HG03432 (cell line): Measurements from ENCODE around the gene GAK.

Experiments
- ATAC-seq: cut with Tn5 transposase; IDR thresholded peaks from one replicate; pipeline ENCODE4 v1.9.1; 2021; ENCODE audit warnings: mild to moderate bottlenecking, moderate library complexity; ENCODE audit not compliant: unreplicated experiment

GAK gene

DNA sequence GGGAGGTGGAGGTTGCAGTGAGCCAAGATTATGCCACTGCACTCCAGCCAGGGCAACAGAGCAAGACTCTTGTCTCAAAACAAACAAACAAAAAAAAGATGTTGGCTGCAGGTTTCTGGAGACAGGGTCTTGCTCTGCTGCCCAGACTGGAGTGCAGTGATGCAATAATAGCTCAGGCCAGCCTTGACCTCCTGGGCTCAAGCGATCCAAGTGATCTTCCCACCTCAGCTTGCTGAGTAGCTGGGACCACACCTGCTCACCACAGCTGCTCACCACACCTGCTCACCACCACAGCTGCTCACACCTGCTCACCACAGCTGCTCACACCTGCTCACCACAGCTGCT is 76.3 kb downstream of the GAK start:
- no peak for ATAC-seq

DNA sequence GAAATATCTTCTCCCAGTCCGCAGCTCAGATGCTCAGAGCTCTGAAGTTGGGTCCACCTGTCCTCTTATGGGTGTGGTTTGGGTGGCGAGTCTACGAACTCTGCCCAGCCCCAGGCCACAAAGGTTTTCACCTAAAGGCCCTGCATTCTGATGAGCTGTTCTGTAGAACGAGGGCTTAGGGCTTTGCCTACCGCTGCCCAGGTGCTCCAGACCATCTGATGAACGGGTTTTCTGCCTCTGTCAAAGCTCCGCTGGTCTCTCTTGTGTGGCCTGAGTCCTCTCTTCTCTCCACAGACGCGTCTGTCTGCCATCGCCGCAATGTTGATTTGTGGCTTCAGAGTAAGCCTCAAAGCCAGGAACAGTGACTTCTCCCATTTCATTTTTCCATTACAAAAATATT is 77.8 kb downstream of the GAK start:
- no peak for ATAC-seq

DNA sequence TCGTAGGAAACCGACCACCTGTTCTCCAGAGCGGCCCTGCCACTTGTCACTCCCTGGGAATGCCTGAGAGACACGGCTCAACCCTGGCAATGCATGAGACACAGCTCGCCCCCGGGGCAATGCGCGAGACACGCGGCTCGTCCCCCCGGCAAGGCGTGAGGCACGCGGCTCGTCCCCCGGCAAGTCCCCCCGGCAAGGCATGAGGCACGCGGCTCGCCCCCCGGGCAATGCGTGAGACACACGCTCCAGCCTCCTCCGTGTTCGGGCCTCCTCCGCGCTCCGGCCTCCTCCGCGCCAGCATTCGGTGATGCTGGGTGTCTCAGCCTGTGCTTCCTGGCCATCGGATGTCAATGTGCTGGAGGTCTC is 78.7 kb downstream of the GAK start:
- ATAC-seq: no peak

DNA sequence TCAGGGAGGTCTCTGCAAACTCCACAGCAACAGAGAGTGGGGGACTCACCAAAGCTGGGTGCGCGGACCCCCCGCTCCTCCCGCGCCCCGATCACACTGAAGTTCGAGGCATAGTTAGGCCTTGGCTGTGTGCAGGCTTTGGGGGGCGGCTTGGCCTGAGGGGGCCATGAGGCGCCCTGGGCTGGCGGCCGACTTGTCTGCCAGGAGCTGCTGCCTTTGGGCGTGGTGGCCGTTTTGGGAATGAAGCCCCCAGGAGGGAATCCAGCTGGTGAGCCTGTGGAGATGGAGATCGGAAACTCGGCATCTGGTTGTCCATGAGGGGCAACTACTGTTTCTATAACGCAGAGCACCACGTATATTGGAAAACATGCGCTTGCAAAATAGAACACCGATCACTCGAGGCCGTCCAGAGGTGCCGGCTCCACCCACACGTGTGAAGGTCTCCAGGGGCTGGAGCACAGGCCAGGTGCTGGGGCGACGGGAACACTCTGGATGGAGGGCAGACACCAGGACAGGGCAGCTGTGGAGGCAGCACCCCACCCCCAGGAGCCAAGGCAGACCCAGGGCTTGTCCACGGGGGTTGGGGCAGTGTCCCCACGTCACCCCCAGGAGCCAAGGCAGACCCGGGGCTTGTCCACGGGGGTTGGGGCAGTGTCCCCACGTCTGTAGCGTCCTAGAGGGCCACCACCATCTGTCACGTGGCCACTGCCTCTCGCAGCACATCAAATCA is 80.2 kb downstream of the GAK start:
- ATAC-seq: no peak

DNA sequence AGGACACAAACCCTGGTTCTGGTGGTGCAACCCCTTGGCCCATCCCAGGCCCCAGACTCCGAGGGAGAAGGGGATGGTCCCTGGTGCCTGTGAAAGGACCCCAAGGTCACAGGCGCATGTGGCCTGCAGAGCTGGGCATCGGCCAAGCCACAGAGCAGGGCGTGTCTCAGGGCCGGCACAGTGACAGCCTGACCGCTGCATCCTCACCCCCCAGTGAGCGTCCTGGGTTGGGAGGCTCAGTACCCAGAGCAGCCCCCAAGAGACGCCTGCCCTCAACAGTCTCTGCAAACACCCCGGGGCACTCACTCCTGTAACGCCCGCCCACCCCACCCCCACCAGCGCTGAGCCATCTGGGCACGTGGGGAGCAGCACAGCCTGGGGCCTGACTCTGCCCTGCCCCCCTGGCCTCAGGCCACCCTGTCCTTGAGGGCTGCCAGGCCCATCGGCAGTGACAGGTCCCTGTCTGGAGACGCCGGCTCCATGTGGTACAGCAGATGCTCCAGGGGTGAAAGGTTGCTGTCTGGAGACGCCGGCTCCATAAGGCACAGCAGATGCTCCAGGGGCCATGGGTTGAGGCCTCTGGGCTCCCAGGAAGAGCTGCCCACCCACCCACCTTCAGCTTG is 81.7 kb downstream of the GAK start:
- no peak for ATAC-seq

DNA sequence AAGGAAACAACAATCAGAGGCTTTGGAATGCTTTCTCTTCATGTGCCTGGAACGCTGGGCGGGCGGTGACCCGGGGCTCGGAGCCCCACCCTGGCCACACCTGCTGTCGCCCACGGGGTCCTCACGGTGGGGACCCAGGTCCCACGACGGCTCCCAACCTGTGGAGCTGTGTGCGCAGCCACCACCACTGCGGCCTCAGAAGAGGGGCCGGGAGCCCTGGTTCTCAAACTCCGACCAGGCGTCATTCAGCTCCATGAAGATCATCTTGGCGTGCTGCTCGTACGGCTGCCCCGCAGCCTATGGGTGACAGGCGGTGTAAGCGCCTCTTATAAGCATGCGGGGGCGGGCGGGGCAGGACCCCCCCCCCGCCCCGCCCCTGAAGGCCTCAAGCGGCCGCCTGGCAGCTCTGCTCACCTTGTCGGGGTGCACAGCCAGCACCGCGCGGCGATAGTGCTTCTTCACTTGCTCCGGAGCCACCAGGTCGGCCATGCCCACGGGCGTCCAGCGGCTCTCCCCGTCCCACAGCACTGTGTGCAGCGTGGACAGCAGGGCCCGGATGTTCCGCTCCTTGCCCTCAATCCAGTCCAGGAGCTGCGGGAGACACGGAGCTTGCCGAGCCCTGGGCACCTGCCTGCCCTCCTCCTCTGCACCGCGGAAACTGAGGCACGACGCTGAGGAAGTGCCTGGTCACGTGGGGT is 82.5 kb downstream of the GAK start:
- no peak for ATAC-seq

DNA sequence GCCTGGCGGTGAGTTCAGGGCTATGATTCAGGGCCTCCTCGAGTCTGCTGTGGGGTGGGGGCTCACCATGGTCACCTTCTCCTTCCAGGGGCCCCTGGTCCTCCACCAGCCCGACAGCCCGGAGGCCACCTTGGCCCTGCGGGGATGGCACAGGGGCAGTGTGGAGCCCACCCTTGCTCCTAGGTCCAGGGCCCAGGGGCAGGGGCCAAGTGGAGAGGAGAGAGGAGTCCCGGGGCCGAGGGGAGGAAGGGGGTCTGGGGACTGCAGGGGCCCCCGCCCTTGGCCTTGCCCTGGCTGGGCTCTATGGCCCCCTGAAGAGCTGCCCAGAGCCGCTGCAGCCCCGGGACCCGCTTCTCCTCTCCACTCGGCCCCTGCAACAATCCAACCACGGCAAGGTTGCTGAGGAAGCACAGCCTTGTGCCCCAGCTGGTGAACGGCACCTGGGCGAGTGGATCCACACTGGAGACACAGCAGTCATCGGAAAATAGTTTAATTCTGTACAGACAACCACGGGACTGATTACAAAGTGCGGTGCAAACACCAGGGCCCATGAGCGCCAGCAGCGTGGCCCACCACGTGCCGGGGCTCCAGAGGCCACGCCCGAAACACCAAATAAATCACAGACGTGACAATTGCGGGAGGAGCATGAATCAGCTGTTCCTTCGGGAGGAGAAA is 83.2 kb downstream of the GAK start:
- no peak for ATAC-seq

DNA sequence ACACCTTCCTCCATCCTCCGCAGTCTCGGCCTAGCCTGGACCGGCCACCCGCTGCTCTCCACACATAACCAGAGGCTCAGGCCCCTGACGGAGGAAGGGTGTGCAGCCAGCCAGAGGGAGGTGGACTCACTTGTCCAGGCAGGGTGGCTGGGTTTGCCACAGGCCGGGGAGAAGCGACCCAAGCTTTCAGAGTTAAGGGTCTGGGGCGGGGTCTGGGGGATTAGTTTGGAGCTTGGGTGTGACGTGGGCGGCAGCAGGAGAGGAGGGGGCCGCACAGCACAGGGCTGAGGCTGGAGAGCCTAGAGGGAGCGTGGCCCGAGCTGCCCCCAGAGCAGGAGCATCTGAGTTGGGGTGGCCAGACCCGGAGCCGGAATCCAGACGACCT is 83.8 kb downstream of the GAK start:
- no peak for ATAC-seq

DNA sequence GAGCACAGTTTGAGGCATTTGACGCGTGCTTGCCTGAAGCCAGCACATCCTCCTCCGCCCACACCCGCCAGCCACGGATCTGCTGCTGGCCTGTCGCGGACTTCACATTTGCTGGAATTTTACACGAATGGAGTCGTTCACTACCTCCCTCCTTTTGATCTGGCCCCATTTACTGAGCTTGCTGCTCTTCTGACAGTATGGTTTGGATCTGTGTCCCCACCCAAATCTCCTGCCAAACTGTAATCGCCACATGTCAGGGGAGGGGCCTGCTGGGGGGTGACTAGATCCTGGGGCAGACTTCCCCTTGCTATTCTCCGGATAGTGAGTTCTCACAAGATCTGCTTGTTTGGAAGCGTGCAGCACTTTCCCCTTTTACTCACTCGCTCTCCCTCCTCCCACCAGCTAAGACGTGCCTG is 86.3 kb downstream of the GAK start:
- ATAC-seq: no peak

DNA sequence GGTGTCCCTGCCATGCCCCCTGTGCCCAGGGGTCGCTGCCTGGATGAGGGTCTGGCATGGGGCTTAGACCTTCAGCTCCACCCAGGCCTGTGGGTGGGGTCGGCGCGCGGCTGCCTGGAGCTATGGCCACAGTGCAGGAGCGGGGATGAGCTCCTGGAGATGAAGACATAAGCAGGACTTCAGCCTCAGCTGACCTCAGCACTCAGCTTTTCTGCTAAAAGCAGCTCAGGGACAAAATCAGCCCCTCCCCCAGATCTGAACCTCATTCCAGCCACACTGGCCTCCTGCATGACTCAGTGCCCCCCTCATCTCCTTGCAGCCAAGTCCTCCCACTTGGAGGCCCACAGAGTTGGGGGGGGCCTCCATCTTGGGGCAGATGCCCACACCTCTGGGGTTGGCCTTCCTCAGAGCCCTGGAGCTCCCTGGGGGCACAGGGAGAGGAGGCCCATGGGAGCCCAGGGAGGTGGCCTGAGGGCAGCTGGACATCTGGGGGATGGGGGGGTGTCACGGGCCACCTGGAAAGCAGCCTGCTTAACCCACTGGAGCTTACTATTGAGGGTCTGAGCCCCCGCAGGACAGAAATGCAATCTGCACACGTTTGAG is 86.8 kb downstream of the GAK start:
- ATAC-seq: no peak

DNA sequence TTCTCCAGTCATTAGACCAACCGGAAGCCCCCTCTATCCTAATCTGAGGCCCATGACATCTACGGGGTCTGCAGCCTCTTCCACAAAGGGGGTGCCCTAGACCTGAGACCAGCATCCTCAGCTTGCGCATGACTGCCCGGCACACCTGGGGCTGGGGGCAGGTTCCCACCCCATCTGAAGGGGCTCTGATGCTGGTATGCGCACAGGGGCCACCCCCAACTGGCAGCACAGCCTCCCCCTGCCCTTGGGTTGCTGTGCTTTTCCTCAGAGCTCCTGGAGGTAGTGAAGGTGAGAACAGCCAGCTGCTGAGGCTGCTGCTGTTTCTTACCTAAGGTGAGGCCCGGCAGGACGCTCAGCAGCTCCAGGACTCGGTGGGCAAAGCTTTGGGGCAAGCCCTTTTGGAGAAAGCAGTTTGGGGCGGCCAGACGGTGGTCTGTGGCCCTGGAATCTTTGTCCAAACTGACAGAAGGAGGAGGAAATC is 87.3 kb downstream of the GAK start:
- no peak for ATAC-seq

DNA sequence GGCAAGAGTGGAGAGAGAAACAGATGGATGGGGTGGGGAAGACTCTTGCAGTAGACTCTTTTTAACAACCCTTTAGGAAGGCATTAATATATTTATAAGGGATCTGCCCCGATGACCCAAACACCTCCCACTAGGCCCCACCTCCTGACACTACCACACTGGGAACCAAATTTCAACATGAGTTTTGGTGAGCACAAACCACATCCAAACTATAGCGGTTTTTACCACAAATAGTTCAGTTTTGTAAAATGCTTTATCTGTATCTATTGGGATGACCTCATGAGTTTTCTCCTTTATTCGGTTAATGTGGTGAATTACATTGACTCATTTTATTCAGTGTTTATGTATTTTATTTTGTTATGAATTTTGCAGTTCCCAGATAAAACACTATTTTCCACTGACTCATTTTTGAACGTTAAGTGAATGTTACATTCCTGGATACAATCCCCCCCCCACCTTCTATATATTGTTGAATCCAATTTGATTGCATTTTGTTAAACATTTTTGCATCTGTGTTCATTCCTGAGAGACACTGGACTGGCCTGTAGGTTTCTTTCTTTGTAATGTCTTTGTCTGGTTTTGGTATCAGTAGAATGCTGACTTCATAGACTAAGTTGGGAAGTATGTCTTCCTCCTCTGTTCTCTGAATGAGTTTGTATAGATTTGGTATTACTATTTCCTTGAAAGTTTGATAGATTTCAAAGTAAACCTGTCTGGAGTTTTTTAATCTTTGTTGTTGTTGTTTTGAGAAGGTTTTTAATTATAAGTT is 92.3 kb downstream of the GAK start:
- no peak for ATAC-seq

DNA sequence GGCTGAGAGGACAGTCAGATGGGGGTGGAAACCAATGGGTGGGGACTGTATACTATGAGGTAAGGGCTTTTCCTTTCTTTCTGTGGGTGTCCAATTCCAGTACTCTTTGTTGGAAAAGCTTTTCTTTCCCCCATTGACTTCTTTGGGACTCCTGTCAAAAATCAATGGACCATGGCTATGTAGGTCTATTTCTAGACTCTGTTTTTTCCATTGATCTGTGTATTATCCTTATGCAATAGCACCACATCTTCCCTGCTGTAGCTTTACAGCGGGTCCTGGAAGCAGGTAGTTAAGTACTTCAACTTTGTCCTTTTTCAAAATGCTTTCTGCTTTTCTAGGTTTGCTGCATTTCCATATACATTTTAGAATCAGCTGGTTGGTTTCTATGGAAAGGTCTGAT is 94.3 kb downstream of the GAK start:
- ATAC-seq: no peak

DNA sequence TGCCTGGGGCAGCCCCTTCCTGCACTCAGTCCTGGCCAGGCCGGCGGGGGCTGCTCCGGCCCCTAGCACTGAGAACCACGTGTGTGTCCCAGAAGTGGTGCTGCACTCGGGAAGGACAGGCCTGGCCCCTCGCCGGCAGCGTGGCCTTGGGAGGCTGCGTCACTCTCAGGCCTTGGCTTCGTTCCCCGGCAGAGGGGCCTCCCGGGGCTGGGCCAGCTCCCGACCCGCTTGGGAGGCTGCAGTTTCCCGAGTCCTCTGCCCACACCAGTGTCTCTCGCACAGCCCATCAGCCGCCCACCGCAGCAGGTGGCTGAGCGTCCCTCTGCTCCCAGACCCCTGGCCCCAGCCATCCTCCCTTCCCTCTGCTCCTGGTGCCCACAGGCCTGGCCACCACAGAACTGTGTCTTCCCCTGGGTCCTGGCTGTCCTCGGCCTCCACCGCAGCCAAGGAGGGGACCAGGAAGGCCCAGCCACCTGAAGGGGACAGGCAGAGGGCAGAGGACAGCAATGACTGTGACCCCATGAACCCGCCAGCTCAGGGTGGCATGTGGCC is 95.3 kb downstream of the GAK start:
- ATAC-seq: no peak

DNA sequence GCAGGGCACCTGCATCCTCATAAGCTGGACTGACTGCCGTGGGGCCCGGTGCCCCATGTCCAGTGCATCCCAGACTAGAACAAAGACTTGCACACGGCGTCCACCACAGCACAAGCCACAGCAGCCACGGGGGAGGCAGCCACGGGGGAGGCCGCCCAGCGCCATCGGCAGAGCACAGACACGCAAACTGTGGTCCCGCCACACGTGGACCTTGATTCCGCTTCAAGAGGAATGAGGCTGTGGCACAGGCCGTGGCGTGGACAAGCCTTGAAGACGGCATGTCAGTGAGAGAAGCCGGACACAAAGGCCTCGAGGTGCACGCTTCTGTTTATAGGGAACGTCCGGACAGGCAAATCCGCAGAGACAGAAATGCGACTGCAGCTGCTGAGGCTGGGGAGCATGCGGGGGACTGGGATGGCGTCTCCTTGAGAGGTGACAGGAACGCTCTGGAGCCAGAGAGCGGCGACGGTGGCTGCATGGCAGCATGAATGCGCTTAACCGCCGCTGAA is 96.1 kb downstream of the GAK start:
- no peak for ATAC-seq

DNA sequence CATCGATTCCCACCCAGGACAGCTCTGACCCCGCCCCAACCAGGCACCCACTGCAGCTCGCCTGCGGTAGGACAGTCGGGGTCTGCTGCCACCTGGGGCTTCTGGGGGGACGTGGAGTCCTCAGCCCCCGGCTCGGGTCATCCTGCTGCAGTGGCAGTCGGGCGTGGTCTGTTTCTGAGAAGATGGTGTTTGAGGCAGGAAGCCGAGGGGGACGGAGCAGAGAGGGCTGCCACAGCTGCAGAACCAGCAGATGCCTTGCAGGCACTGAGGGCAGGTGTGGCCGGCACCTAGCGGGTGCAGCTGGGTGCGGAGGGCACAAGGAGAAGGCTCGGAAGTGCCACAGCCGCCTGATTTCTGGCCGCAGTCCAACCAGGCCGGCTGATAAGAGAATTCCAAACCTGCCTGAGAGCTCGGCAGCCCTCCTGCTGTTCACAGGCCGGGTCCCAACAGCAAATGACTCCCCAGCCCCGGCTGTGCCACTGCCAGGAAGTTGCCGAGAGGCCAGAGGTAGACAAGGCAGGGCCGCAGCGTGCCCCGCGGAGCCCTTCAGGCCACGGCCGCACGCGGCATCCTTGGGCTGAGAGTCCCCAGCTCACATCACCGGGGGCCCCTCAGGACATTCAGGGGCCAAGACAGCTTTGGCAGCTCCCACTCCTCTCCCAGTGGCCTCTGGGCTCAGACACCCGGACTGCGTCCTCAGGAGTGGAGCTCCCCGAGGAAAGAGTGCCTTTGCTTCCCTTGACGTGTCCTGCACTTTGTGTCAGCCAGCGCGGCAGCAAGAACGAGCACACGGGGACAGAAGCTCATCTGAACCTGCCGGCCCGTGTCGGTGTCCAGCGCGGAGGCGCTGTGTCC is 96.7 kb downstream of the GAK start:
- ATAC-seq: no peak

DNA sequence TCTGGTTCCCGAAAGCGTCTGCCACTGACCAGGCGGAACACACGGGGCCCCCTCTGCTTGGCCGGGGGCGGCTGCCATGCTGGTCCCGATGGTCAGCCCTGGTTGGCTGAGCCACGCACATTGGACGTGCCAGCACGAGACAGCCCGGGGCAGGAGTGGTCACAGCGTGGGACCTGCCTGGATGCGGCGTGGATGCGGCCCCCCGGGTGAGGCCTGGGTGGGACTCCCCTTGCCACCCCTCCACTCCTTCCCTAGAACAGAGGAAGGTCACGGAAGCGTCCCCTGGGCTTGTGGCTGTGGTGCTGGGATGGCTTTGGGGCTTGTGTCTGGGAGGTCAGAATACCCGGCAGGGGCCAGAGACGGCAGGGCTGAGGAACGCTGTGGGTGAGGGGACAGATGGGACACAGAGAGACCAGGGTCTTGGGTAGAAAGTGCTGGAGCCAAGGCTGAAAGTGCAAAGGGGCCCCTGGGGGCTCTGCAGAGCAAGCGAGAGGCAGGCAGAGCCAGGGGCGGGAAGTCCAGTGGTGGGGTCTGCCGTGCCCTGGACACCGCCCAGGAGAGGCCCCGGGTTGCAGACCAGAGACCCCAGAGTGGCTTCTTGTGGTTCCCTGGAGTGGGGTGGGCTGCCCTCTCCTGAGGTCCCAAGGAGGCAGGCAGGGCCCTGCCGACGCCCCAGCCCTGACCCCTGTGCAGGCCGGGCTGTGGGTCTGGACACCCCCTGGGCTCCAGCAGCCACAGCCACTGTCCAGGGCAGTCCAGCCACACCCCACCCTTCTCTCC is 97.6 kb downstream of the GAK start:
- no peak for ATAC-seq

DNA sequence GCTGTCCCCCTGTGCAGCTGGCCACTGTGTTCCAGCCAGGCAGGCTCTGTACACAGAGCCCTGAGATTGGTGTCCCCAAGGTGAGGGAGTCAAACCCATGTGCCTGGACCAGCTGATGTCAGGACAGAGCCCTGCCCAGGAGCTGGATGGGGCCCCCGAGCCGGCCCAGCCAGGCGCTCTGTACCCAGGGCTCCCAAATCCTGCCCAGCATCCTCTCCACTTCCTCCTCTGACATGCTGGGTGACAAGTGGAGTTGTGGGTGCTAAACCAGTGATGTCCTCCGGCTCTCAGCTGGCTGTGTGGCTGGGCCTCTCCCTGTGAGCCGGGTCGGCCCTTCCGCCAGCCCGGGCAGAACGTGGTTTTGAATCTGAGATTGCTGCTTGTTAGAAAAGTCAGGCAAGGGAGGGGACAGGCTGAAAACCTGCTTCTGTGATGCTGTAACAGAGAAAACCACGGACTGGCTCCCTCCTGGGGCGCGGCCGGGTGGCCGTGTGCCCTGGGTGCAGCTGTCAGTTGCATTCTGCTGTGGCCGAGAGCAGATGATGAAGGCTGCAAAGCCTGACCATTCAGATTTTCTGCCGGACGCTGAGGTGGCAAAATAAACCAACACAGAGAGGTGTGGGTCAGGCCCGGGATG is 98.3 kb downstream of the GAK start:
- ATAC-seq: no peak
